GM23338 (cell line): ENCODE data around the gene ARHGEF40. TPM values are rescaled to one million over a fixed set of nuclear protein-coding genes. Genes with fewer than 3 reads are reported as not detected.

ENCODE experiments used
- ATAC-seq: fragments of 200-7000 bp; cut with Tn5 transposase; 3 replicates; pipeline ENCODE4 v1.9.1; 2020
- DNase-seq: peaks from one replicate; pipeline ENCODE4 v3.0.0-alpha.2; 2015; ENCODE audit warnings: low spot score
- H2AFZ ChIP-seq: fragments of 200-600 bp; sonication (generic); 2 replicates; pipeline ENCODE4 v1.8.0; 2016; ENCODE audit warnings: antibody characterized with exemption, mild to moderate bottlenecking, moderate library complexity
- H3F3A ChIP-seq: fragments of 200-600 bp; sonication (generic); replicated peaks from 2 replicates; pipeline ENCODE4 v1.8.0; 2017; ENCODE audit warnings: antibody characterized with exemption, mixed run types, low read depth
- H3K27ac ChIP-seq: fragments of 200-600 bp; sonication (generic); 2 replicates; pipeline ENCODE4 v1.6.1; 2016; ENCODE audit warnings: low read depth
- H3K27me3 ChIP-seq: fragments of 200-600 bp; sonication (generic); 2 replicates; pipeline ENCODE4 v1.8.0; 2016; ENCODE audit warnings: mild to moderate bottlenecking, mixed run types, moderate library complexity; ENCODE audit not compliant: insufficient read depth
- H3K36me3 ChIP-seq: fragments of 200-600 bp; sonication (generic); 2 replicates; pipeline ENCODE4 v1.8.0; 2016; ENCODE audit warnings: mild to moderate bottlenecking; ENCODE audit not compliant: insufficient read depth
- H3K4me1 ChIP-seq: fragments of 200-600 bp; sonication (generic); 2 replicates; pipeline ENCODE4 v1.8.0; 2016; ENCODE audit warnings: mild to moderate bottlenecking, moderate library complexity; ENCODE audit not compliant: insufficient read depth
- H3K4me2 ChIP-seq: fragments of 200-600 bp; sonication (generic); 2 replicates; pipeline ENCODE4 v1.7.1; 2017; ENCODE audit warnings: mixed run types
- H3K4me3 ChIP-seq: fragments of 200-600 bp; sonication (generic); 2 replicates; pipeline ENCODE4 v1.6.1; 2016; ENCODE audit warnings: mixed run types
- H3K79me2 ChIP-seq: fragments of 200-600 bp; sonication (generic); replicated peaks from 2 replicates; pipeline ENCODE4 v1.8.0; 2017; ENCODE audit warnings: mild to moderate bottlenecking; ENCODE audit not compliant: insufficient read depth
- H3K9me2 ChIP-seq: fragments of 200-600 bp; sonication (generic); 2 replicates; pipeline ENCODE4 v1.8.0; 2017; ENCODE audit not compliant: insufficient read depth
- H4K20me1 ChIP-seq: fragments of 200-600 bp; sonication (generic); replicated peaks from 2 replicates; pipeline ENCODE4 v1.8.0; 2017; ENCODE audit warnings: mild to moderate bottlenecking; ENCODE audit not compliant: insufficient read depth
- H3K27ac Mint-ChIP-seq: 2 replicates; pipeline ENCODE4 v1.8.0; 2020; ENCODE audit warnings: inconsistent platforms, mild to moderate bottlenecking, moderate library complexity, mixed read lengths
- H3K27me3 Mint-ChIP-seq: 3 replicates; pipeline ENCODE4 v1.8.0; 2022; ENCODE audit warnings: low read depth, mild to moderate bottlenecking, moderate library complexity, mixed read lengths, inconsistent platforms; ENCODE audit not compliant: insufficient read depth, poor library complexity
- H3K36me3 Mint-ChIP-seq: 3 replicates; pipeline ENCODE4 v1.8.0; 2021; ENCODE audit warnings: low read depth, mild to moderate bottlenecking, inconsistent platforms, moderate library complexity, mixed read lengths
- H3K4me1 Mint-ChIP-seq: 3 replicates; pipeline ENCODE4 v1.8.0; 2020; ENCODE audit warnings: mild to moderate bottlenecking, inconsistent platforms, mixed read lengths
- H3K4me3 Mint-ChIP-seq: 3 replicates; pipeline ENCODE4 v1.8.0; 2021; ENCODE audit warnings: moderate library complexity, mild to moderate bottlenecking, inconsistent platforms, mixed read lengths
- H3K9me3 Mint-ChIP-seq: 3 replicates; pipeline ENCODE4 v1.8.0; 2020; ENCODE audit warnings: moderate library complexity, mild to moderate bottlenecking, inconsistent platforms, mixed read lengths
- JUNB ChIP-seq: IDR thresholded peaks from one replicate; pipeline ENCODE4 v1.6.1; 2016; ENCODE audit warnings: antibody characterized with exemption; ENCODE audit not compliant: unreplicated experiment
- ZNF114 ChIP-seq: fragments of 250-450 bp; sonication (Bioruptor Pico); IDR thresholded peaks from 2 replicates; pipeline ENCODE4 v1.5.0; 2020; ENCODE audit warnings: mild to moderate bottlenecking, moderate library complexity
- ZNF331 ChIP-seq: fragments of 250-450 bp; sonication (Bioruptor Pico); IDR thresholded peaks from 2 replicates; pipeline ENCODE4 v1.5.0; 2020; ENCODE audit warnings: low read depth, mild to moderate bottlenecking, moderate library complexity
- ZNF462 ChIP-seq: fragments of 250-450 bp; sonication (Bioruptor Pico); IDR thresholded peaks from 2 replicates; pipeline ENCODE4 v1.5.0; 2020; ENCODE audit warnings: mild to moderate bottlenecking, moderate library complexity
- polyA plus RNA-seq: library from polyadenylated mRNA; unstranded; fragments of >200 nt; fragmentation: Nextera tagmentation; extraction: Ambion mirVana; gene quantifications from 2 replicates; pipeline ENCODE4 v1.2.1, GENCODE V29; 2016
- total RNA-seq: library from RNA; depleted of rRNA; stranded (reverse); fragments of >200 nt; shearing (Covaris generic); gene quantifications from 2 replicates; pipeline ENCODE4 v1.2.3, GENCODE V29; 2014
- TF ChIP-seq, protein P1 (sequence below), 2 experiments: fragments of 200-600 bp in 1 of 2; sonication (generic) in 1 of 2; conservative IDR thresholded peaks; 2 replicates each; pipeline versions ENCODE4 v1.5.1 to v1.6.1; 2016 to 2017; ENCODE audit warnings: antibody characterized with exemption in 2 of 2, low read depth in 2 of 2, mild to moderate bottlenecking in 2 of 2, moderate library complexity in 1 of 2
- TF ChIP-seq, protein P2 (sequence below): IDR thresholded peaks from 2 replicates; pipeline ENCODE4 v1.6.1; 2016; ENCODE audit warnings: antibody characterized with exemption

ARHGEF40 gene
- total and polyA plus RNA-seq, 2 experiments from 2014 or later, result 17.7 to 44.6 TPM

GRCh38 chr14:21102521-21103410 lies 32.7 kb downstream of the ARHGEF40 start:
- peaks cover 16% of the 10 kb centered on the region for H3K79me2 ChIP-seq
- peaks cover 3% of the 10 kb centered on the region for H3F3A ChIP-seq
- H3K36me3 ChIP-seq, result no peaks in the 10 kb centered on the region
- H3K36me3 Mint-ChIP-seq, result no peaks in the 10 kb centered on the region; the same call in 2 of the 3 replicates
- H3K9me3 Mint-ChIP-seq, result no peaks in the 10 kb centered on the region; the same call in 2 of the 3 replicates
- DNase-seq, result peak; percentile 51
- H3K4me1 ChIP-seq, result peaks cover 42% of the 10 kb centered on the region
- ATAC-seq, result peak; percentile 9
- H3K27ac ChIP-seq, result peak overlapping the region; percentile 10; the same call in 1 of the 2 replicates
- H3K27me3 Mint-ChIP-seq, result peaks cover 6% of the 10 kb centered on the region
- H3K4me2 ChIP-seq, result peak overlapping the region; percentile 97
- no peaks in the 10 kb centered on the region for H3K27me3 ChIP-seq
- peak overlapping the region; percentile 96 for H3K27ac Mint-ChIP-seq
- no peaks in the 10 kb centered on the region for H3K9me2 ChIP-seq
- H3K4me3 Mint-ChIP-seq, result peak overlapping the region; percentile 91
- peaks cover 71% of the 10 kb centered on the region for H3K4me1 Mint-ChIP-seq
- peak overlapping the region; percentile 90 for H3K4me3 ChIP-seq
- no peaks in the 10 kb centered on the region for H4K20me1 ChIP-seq
- H2AFZ ChIP-seq, result peak overlapping the region; percentile 11; the same call in 1 of the 2 replicates
- TF ChIP-seq, protein P1, sequence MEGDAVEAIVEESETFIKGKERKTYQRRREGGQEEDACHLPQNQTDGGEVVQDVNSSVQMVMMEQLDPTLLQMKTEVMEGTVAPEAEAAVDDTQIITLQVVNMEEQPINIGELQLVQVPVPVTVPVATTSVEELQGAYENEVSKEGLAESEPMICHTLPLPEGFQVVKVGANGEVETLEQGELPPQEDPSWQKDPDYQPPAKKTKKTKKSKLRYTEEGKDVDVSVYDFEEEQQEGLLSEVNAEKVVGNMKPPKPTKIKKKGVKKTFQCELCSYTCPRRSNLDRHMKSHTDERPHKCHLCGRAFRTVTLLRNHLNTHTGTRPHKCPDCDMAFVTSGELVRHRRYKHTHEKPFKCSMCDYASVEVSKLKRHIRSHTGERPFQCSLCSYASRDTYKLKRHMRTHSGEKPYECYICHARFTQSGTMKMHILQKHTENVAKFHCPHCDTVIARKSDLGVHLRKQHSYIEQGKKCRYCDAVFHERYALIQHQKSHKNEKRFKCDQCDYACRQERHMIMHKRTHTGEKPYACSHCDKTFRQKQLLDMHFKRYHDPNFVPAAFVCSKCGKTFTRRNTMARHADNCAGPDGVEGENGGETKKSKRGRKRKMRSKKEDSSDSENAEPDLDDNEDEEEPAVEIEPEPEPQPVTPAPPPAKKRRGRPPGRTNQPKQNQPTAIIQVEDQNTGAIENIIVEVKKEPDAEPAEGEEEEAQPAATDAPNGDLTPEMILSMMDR (conservative IDR thresholded peaks at IDR 0.05; ENCODE audit: low read depth in 2 of 2), result peak in 1 of 2 experiments; percentile 28; a peak in 2 of 4 replicates
- TF ChIP-seq ZNF331 (CRISPR knock-in tag), result no peak

- H3K4me3 ChIP-seq, result peak overlapping the region; percentile 90
- H3K4me2 ChIP-seq, result peak overlapping the region; percentile 97
- peak; percentile 81; the same call in 1 of the 3 replicates for ATAC-seq
- H3K36me3 Mint-ChIP-seq, result no peaks in the 10 kb centered on the region; the same call in 2 of the 3 replicates
- peaks cover 3% of the 10 kb centered on the region for H3F3A ChIP-seq
- no peak for DNase-seq
- H3K27me3 ChIP-seq, result no peaks in the 10 kb centered on the region
- TF ChIP-seq ZNF114 (CRISPR knock-in tag) (no peak), JUNB (no peak), ZNF462 (CRISPR knock-in tag) (no peak), ZNF331 (CRISPR knock-in tag) (no peak)
- TF ChIP-seq, protein P2, sequence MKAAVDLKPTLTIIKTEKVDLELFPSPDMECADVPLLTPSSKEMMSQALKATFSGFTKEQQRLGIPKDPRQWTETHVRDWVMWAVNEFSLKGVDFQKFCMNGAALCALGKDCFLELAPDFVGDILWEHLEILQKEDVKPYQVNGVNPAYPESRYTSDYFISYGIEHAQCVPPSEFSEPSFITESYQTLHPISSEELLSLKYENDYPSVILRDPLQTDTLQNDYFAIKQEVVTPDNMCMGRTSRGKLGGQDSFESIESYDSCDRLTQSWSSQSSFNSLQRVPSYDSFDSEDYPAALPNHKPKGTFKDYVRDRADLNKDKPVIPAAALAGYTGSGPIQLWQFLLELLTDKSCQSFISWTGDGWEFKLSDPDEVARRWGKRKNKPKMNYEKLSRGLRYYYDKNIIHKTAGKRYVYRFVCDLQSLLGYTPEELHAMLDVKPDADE, result peak; percentile 80
- peaks cover 6% of the 10 kb centered on the region for H3K27me3 Mint-ChIP-seq
- no peaks in the 10 kb centered on the region for H3K36me3 ChIP-seq
- peaks cover 16% of the 10 kb centered on the region for H3K79me2 ChIP-seq
- H3K27ac ChIP-seq, result peak overlapping the region; percentile 96
- H4K20me1 ChIP-seq, result no peaks in the 10 kb centered on the region
- peak overlapping the region; percentile 96 for H3K27ac Mint-ChIP-seq
- peaks cover 77% of the 10 kb centered on the region for H3K4me1 Mint-ChIP-seq
- H3K4me1 ChIP-seq, result peaks cover 47% of the 10 kb centered on the region
- H2AFZ ChIP-seq, result peak overlapping the region; percentile 11; the same call in 1 of the 2 replicates
- no peaks in the 10 kb centered on the region for H3K9me2 ChIP-seq
- peak overlapping the region; percentile 91 for H3K4me3 Mint-ChIP-seq
- no peaks in the 10 kb centered on the region; the same call in 2 of the 3 replicates for H3K9me3 Mint-ChIP-seq
Measured at GRCh38 chr14:21103411-21103709, 33.3 kb downstream of the ARHGEF40 start.
